GM06990 (cell line): ENCODE measurements around the gene ZSCAN20.

Experiments used
- DNase-seq: peaks from one replicate; pipeline ENCODE4 v3.0.0-alpha.2; 2011; ENCODE audit not compliant: insufficient read length; ENCODE audit errors: extremely low read depth
- H3K27me3 ChIP-seq: replicated peaks from 2 replicates; pipeline ENCODE4 v1.6.0; 2011; ENCODE audit warnings: low read length; ENCODE audit not compliant: control insufficient read depth, insufficient read depth
- H3K36me3 ChIP-seq: 2 replicates; pipeline ENCODE4 v1.5.1; 2011; ENCODE audit warnings: low read length; ENCODE audit not compliant: control insufficient read depth, insufficient read depth
- H3K4me3 ChIP-seq: replicated peaks from 2 replicates; pipeline ENCODE4 v1.5.1; 2011; ENCODE audit warnings: low read depth, mild to moderate bottlenecking, control low read depth, low read length
- TF ChIP-seq, protein P1 (sequence below): IDR thresholded peaks from 2 replicates; pipeline ENCODE4 v1.5.1; 2011; ENCODE audit warnings: low read length, control low read depth, mild to moderate bottlenecking, inconsistent platforms; ENCODE audit not compliant: insufficient read depth, poor library complexity, severe bottlenecking

Gene ZSCAN20

GRCh38 chr1:33441088-33441745, 31.2 kb upstream of the ZSCAN20 start:
- no peak overlapping the region for H3K4me3 ChIP-seq
- H3K27me3 ChIP-seq, result no peaks in the 10 kb centered on the region; the same call in 1 of the 2 replicates
- H3K36me3 ChIP-seq, result no peaks in the 10 kb centered on the region
- DNase-seq, result no peak
- TF ChIP-seq, protein P1, sequence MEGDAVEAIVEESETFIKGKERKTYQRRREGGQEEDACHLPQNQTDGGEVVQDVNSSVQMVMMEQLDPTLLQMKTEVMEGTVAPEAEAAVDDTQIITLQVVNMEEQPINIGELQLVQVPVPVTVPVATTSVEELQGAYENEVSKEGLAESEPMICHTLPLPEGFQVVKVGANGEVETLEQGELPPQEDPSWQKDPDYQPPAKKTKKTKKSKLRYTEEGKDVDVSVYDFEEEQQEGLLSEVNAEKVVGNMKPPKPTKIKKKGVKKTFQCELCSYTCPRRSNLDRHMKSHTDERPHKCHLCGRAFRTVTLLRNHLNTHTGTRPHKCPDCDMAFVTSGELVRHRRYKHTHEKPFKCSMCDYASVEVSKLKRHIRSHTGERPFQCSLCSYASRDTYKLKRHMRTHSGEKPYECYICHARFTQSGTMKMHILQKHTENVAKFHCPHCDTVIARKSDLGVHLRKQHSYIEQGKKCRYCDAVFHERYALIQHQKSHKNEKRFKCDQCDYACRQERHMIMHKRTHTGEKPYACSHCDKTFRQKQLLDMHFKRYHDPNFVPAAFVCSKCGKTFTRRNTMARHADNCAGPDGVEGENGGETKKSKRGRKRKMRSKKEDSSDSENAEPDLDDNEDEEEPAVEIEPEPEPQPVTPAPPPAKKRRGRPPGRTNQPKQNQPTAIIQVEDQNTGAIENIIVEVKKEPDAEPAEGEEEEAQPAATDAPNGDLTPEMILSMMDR, result no peak

- Histone ChIP-seq H3K27me3 (no peaks in the 10 kb centered on the region; the same call in 1 of the 2 replicates), H3K36me3 (no peaks in the 10 kb centered on the region), H3K4me3 (no peak overlapping the region)
- DNase-seq, result no peak
- TF ChIP-seq, protein P1, result no peak
Observed at GRCh38 chr1:33442141-33442540, 30.3 kb upstream of the ZSCAN20 start.

DNA sequence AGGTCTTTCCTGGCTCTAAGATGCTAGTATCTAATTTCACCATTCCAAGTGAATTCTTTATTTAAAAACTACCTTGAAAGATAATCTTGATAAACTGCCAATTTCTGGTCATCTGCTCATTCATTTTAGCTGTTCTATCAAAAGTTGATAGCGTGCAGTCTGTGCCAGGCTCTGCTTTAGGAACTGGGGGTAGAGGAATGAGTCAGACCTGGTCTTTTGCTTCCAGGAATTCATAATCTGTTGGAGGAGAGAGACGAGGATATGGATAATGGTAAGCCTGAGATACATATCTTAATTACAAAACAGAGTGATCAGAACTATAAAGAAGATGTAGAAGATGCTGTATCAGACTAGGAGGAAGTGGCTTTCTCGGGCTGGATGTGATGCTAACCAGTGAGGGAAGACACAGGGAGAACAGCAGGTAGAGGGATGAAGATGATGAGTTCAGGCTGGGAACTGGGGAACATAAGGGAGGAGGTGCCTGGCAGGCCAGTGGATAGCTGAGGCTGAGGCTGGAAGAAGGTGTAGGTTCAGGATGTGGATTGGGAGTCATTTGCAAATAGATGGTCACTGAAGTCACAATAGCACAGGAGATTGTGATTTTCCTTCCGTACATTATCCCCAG, 29.3 kb upstream of the ZSCAN20 start:
- TF ChIP-seq, protein P1, result no peak
- no peaks in the 10 kb centered on the region; the same call in 1 of the 2 replicates for H3K27me3 ChIP-seq
- no peaks in the 10 kb centered on the region for H3K36me3 ChIP-seq
- no peak for DNase-seq
- no peak overlapping the region for H3K4me3 ChIP-seq

- no peaks in the 10 kb centered on the region; the same call in 1 of the 2 replicates for H3K27me3 ChIP-seq
- H3K36me3 ChIP-seq, result no peaks in the 10 kb centered on the region
- DNase-seq, result no peak
- TF ChIP-seq, protein P1, result no peak
- no peak overlapping the region for H3K4me3 ChIP-seq
Observed at GRCh38 chr1:33443705-33444180, 28.7 kb upstream of the ZSCAN20 start.

DNA sequence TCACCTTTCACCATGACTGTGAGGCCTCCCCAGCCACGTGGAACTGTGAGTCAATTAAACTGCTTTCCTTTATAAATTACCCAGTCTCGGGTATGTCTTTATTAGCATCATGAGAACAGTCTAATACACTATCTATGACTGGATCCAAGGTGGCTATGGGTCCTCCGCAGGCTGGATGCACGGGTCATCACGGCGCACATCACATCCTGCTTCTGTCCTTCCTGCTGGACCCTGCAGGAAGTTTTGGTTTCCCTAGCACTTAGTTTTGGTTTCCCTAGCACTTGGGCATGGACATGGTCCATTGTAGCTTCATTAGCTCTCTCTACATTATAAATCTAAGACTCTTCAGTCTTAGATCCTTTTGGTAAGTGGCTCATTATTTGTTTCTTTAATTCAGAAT, 27.3 kb upstream of the ZSCAN20 start:
- Histone ChIP-seq H3K4me3 (no peak overlapping the region), H3K36me3 (no peaks in the 10 kb centered on the region), H3K27me3 (no peaks in the 10 kb centered on the region; the same call in 1 of the 2 replicates)
- TF ChIP-seq, protein P1, result no peak
- no peak for DNase-seq
